GM23248 (cell line): ENCODE results near the gene GALNT10.

Experiments
- EZH2 ChIP-seq: fragments of 200-600 bp; sonication (generic); IDR thresholded peaks from 2 replicates; pipeline ENCODE4 v1.6.1; 2018; ENCODE audit warnings: antibody characterized with exemption, mild to moderate bottlenecking; ENCODE audit not compliant: insufficient read depth, poor library complexity, severe bottlenecking
- EZH2phosphoT487 ChIP-seq: fragments of 200-600 bp; sonication (generic); IDR thresholded peaks from 2 replicates; pipeline ENCODE4 v1.6.1; 2018; ENCODE audit warnings: antibody characterized with exemption, moderate library complexity, mild to moderate bottlenecking, low read depth; ENCODE audit not compliant: insufficient read depth

DNA sequence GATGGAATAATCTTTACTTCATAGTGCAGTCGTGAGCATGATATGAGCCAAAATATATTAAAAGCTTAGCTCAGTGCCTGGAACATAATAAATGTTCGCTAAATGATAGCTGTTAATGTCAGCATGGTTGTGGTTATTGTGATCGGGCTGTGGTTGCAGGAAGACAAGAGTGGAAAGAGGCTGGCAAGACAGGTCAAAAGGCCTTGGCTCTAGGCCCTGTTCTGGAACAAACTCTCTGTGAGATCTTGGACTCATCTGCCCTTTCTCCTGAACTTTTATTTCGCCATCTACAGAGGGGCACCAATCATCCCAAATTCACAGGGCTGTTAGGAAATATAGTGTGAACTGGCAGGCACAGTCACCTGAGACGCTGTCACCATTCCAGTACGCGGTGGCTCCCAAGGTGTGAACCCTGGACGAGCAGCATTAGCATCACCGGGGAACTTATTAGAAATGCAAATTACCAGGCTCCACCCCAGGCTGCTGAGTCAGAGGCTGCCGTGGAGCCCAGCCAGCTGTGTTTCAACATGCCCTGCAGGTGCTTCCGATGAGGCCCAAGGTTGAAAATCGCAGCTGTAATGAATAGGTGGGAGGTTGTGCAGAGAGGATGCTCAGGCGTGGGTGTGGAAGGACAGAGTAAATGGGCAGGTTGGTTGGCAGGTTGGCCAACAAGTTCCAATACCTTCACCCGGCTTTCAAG is 205.0 kb downstream of the GALNT10 start:
- no peak for TF ChIP-seq EZH2
- no peak for TF ChIP-seq EZH2phosphoT487
